SU-DHL-6 (cell line): Measurements from ENCODE around the gene LCE2B.

Experiments
- CTCF ChIP-seq: fragments of 200-600 bp; sonication (generic); IDR thresholded peaks from one replicate; pipeline ENCODE4 v1.5.1; 2017; ENCODE audit warnings: antibody characterized with exemption, mild to moderate bottlenecking, low read length, moderate library complexity; ENCODE audit not compliant: insufficient read depth, poor library complexity, severe bottlenecking
- EZH2phosphoT487 ChIP-seq: fragments of 200-600 bp; sonication (generic), shearing (Covaris generic); conservative IDR thresholded peaks from 2 replicates; pipeline ENCODE4 v1.6.1; 2018; ENCODE audit warnings: mild to moderate bottlenecking, antibody characterized with exemption, low read length, moderate library complexity, mixed read lengths

- TF ChIP-seq CTCF: no peak
- no peak for TF ChIP-seq EZH2phosphoT487
Observed at GRCh38 chr1:152657677-152658076, 28.2 kb upstream of the LCE2B start.
